IPS-15b (cell line): ENCODE results near the gene SSBP3.
"Not testable (repeated sequence)": the region's sequence is repeated elsewhere in the genome, so short reads cannot be mapped to it uniquely, and the experiment has no call there.

Source experiments
- H3K27me3 ChIP-seq: one replicate; pipeline ENCODE4 v1.6.1; 2013; ENCODE audit warnings: low read length; ENCODE audit not compliant: control insufficient read depth, insufficient read depth
- H3K36me3 ChIP-seq: one replicate; pipeline ENCODE4 v1.6.1; 2013; ENCODE audit warnings: low read length; ENCODE audit not compliant: control insufficient read depth, insufficient read depth
- H3K4me1 ChIP-seq: one replicate; pipeline ENCODE4 v1.6.1; 2013; ENCODE audit warnings: mild to moderate bottlenecking, low read length; ENCODE audit not compliant: control insufficient read depth, insufficient read depth
- H3K4me3 ChIP-seq: one replicate; pipeline ENCODE4 v1.5.1; 2013; ENCODE audit warnings: low read depth, low read length
- H3K9ac ChIP-seq: one replicate; pipeline ENCODE4 v1.6.1; 2013; ENCODE audit warnings: low read depth, mild to moderate bottlenecking, low read length
- H3K9me3 ChIP-seq: one replicate; pipeline ENCODE4 v1.6.1; 2013; ENCODE audit warnings: mild to moderate bottlenecking, low read length; ENCODE audit not compliant: control insufficient read depth, insufficient read depth

Gene SSBP3

DNA sequence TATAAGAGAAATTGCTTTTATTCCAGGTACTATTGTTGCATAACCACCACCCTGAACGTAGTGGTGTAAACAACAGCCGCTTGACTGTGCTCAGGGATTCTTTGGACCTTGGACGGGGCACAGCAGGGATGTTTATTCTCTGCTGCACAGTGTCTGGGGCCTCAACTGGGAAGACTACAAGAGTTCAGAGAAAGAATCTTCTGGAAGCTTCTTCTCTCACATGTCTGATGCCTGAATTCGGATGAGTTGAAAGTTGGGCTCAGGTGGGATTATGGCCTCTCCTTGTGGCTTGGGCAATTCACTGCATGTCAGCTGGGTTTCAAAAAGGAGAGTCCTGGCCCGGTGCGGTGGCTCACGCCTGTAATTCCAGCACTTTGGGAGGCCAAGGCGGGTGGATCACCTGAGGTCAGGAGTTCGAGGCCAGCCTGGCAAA is 19.0 kb upstream of the SSBP3 start:
- Histone ChIP-seq H3K9ac (no peak overlapping the region), H3K4me3 (no peak overlapping the region), H3K4me1 (no peaks in the 10 kb centered on the region), H3K9me3 (no peaks in the 10 kb centered on the region), H3K36me3 (no peaks in the 10 kb centered on the region), H3K27me3 (no peaks in the 10 kb centered on the region)

DNA sequence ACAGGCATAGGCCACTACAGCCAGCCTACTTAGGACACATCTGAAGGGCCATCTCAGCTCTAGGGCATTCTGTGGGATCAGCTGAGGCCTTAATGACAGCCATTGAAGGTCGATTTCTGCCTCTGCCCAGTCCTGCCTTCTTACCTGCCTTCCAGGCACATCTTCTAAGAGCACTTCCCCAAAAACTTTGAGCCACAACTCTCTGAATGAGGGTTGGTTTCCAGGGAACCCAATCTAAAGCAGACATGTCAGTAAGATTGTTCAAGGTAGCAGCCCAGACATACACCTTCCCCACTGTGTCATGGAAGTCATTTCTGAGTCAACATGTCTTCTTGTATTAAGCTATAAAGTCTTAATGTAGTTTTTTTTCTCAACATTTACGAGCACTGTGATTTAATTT is 18.2 kb upstream of the SSBP3 start:
- Histone ChIP-seq H3K9me3 (no peaks in the 10 kb centered on the region), H3K4me3 (no peak overlapping the region), H3K4me1 (no peaks in the 10 kb centered on the region), H3K9ac (no peak overlapping the region), H3K36me3 (no peaks in the 10 kb centered on the region), H3K27me3 (no peaks in the 10 kb centered on the region)

DNA sequence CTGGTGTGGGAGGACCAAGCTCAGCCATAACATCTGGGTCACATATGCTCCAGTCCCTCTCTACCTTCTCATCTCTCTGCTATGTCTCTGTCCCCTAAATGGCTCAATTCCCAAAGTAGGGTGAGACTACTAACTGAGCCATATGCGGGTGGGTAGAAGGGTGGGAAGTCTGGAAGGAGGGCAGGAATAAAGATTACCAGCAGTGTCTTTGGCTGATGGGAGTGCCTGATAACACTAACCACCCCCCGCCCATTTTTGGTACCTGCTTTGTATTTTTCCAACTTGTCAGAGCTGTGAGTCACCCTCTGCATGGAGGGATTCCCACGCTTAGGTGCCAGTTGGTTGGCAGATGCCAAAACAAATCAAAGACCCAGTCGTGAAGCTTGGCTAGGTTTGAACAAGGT is 14.9 kb upstream of the SSBP3 start:
- H3K36me3 ChIP-seq: no peaks in the 10 kb centered on the region
- no peaks in the 10 kb centered on the region for H3K9me3 ChIP-seq
- H3K27me3 ChIP-seq: no peaks in the 10 kb centered on the region
- no peaks in the 10 kb centered on the region for H3K4me1 ChIP-seq
- no peak overlapping the region for H3K4me3 ChIP-seq
- H3K9ac ChIP-seq: no peak overlapping the region

DNA sequence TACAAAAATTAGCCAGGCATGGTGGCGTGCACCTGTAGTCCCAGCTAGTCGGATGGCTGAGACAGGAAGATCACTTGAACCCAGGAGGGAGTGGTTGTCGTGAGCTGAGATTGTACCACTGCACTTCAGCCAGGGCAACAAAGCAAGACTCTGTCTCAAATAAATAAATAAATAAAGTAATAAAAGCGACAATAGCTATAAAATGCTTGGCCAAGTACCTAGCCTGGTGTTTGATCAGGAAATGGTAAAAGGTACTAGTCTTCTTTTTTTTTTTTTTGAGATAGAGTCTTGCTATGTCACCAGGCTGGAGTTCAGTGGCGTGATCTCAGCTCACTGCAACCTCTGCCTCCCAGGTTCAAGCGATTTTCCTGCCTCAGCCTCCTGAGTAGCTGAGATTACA is 12.4 kb upstream of the SSBP3 start:
- not testable (repeated sequence) for H3K27me3 ChIP-seq, H3K9ac ChIP-seq, H3K36me3 ChIP-seq, H3K4me3 ChIP-seq, H3K4me1 ChIP-seq, H3K9me3 ChIP-seq

DNA sequence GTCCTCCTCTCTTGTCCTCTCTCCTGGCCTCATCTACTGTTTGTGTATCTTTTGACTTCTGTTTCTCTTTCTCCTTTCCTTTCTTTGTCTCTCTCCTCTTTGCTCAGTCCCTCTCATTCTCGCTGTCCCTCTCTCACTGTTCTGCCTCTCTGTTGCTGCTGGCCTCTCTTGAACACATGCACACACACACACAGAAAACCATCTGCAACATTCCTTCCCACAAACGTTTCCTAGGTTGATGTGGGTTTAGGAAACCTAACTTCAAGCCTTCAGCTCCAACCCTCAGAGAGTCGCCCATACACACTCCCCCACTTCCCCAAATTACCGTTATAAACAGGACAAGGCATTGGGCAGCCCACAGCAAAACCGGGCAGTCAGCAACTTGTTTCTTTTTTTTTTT is 10.9 kb upstream of the SSBP3 start:
- H3K36me3 ChIP-seq: no peaks in the 10 kb centered on the region
- H3K9me3 ChIP-seq: no peaks in the 10 kb centered on the region
- H3K4me3 ChIP-seq: no peak overlapping the region
- peaks cover 4% of the 10 kb centered on the region for H3K27me3 ChIP-seq
- no peaks in the 10 kb centered on the region for H3K4me1 ChIP-seq
- no peak overlapping the region for H3K9ac ChIP-seq

DNA sequence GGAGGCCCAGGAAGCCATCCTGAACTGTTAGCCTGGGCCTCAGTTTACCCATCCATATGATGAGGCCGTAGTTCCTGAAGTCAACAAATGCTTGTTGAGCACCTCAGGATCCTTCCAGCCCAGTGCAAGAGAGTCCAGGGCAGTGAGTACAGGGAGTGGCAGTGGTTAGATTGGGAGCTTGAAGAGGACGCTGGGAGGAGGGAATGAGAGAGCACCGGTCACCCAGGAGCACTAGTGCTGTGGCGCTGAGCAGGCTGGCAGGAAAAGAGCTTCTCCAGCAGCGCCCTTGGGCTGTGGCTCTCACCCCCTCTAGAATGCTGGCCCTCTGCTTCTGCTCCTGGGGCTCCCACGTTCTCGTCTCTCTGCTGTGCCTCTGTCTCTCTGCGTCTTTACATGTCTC is 10.2 kb upstream of the SSBP3 start:
- peaks cover 3% of the 10 kb centered on the region for H3K4me1 ChIP-seq
- H3K9me3 ChIP-seq: no peaks in the 10 kb centered on the region
- H3K4me3 ChIP-seq: no peak overlapping the region
- no peaks in the 10 kb centered on the region for H3K36me3 ChIP-seq
- H3K9ac ChIP-seq: no peak overlapping the region
- peaks cover 4% of the 10 kb centered on the region for H3K27me3 ChIP-seq

DNA sequence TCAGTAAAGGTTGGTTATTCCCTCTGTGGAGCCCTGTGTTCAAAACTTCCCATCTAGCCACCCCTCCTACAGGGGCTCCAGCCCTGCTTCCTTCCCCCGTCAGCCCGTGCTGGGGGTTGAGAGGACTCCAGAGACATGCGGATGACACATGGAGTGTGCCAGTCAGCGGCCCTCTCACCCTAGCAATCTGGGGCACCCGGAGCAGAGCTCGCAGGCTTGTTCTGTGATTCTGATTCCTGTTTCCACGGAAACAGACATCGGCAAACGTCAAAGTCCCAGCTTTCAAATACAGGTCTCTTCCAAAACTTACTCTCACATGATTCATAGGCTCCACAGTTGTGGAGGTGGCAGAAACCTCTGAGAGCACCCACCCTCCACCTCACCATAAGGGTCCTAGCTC is 9.8 kb upstream of the SSBP3 start:
- Histone ChIP-seq H3K27me3 (peaks cover 4% of the 10 kb centered on the region), H3K4me3 (no peak overlapping the region), H3K4me1 (peaks cover 3% of the 10 kb centered on the region), H3K9me3 (no peaks in the 10 kb centered on the region), H3K9ac (no peak overlapping the region), H3K36me3 (no peaks in the 10 kb centered on the region)

DNA sequence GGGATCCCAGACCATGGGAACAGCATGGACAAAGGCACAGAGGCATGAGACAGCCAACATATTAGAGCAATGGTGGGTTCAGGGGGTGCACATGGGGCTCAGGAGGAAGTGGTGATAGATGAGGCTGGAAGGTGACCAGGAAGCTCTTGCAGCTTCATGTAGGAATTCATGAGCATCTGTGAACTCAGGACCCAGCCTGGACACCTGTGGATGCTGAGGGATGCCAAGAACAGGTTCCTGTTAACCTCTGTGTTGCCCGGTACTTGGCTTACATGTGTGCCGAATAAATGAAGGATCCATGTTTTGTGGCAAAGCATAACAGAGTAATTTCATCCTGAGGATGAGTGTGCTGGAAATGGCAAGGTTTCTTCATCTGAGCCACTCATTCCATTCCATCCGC is 9.3 kb upstream of the SSBP3 start:
- H3K36me3 ChIP-seq: no peaks in the 10 kb centered on the region
- peaks cover 3% of the 10 kb centered on the region for H3K4me1 ChIP-seq
- no peak overlapping the region for H3K9ac ChIP-seq
- H3K9me3 ChIP-seq: no peaks in the 10 kb centered on the region
- H3K27me3 ChIP-seq: peaks cover 4% of the 10 kb centered on the region
- no peak overlapping the region for H3K4me3 ChIP-seq

DNA sequence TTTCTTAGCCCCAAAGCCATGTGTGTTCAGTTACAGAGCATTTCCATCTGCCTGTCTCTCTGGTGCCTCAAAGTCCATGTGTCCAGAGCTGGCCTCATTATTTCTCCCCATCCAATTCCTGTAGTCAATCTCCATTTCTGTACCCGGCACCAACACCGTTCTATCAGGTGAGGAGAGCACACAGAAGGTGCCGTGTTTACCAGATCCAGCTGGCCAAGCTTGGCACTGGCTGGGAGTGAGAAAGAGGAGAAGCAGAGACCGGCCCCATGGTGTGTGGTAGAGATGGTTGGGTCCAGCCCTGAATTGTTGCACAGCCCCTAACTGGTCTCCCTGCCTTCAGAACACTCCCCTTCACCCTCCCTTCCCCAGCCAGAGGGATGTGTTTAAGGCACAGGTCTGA is 7.5 kb upstream of the SSBP3 start:
- Histone ChIP-seq H3K4me3 (no peak overlapping the region), H3K9ac (no peak overlapping the region), H3K36me3 (no peaks in the 10 kb centered on the region), H3K4me1 (peaks cover 17% of the 10 kb centered on the region), H3K27me3 (peaks cover 4% of the 10 kb centered on the region), H3K9me3 (no peaks in the 10 kb centered on the region)

DNA sequence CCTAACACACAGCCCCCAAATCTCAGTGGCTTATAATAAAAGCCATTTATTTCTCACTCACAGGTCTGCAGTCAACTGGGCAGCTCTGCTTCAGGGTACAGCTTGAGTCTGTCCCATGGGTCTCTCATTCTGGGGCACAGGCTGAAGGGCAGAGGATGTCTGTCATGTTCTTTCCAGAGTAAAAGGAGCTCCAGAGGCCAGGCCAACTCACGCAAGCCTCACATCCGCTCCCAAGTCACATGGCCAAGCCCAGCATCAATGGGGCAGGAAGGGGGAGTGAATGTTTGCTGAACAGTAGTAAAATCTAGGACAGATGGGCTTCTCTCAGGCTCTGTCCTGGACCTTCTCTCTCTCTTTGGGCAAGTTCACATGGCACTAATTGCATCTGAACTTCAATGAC is 7.1 kb upstream of the SSBP3 start:
- peaks cover 4% of the 10 kb centered on the region for H3K27me3 ChIP-seq
- no peak overlapping the region for H3K4me3 ChIP-seq

DNA sequence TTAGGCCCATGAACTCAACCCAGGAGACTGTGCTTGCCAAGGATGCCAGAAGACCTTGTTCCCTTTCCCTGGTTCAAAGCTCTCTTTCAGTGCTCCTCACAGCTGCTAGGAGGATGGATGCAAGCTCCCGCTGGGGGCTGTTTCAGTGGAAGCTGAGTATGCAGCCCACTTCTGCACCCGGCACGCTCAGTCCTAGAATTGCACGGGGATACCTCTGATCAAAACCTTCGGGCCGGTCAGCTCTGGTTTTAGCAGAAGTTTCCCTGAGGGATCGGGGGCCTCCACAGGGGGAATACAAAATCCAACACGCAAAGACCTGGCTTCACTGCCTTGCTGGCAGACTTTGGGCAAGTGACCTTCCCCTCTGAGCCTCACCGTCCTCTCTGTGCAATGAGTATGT is 4.2 kb upstream of the SSBP3 start:
- Histone ChIP-seq H3K4me3 (no peak overlapping the region), H3K4me1 (peaks cover 28% of the 10 kb centered on the region), H3K9me3 (no peaks in the 10 kb centered on the region), H3K27me3 (peaks cover 3% of the 10 kb centered on the region), H3K36me3 (no peaks in the 10 kb centered on the region), H3K9ac (no peak overlapping the region)

More for the DNA sequence above, 7.1 kb upstream of the SSBP3 start:
- Histone ChIP-seq H3K36me3 (no peaks in the 10 kb centered on the region), H3K9ac (no peak overlapping the region), H3K4me1 (peaks cover 21% of the 10 kb centered on the region), H3K9me3 (no peaks in the 10 kb centered on the region)

DNA sequence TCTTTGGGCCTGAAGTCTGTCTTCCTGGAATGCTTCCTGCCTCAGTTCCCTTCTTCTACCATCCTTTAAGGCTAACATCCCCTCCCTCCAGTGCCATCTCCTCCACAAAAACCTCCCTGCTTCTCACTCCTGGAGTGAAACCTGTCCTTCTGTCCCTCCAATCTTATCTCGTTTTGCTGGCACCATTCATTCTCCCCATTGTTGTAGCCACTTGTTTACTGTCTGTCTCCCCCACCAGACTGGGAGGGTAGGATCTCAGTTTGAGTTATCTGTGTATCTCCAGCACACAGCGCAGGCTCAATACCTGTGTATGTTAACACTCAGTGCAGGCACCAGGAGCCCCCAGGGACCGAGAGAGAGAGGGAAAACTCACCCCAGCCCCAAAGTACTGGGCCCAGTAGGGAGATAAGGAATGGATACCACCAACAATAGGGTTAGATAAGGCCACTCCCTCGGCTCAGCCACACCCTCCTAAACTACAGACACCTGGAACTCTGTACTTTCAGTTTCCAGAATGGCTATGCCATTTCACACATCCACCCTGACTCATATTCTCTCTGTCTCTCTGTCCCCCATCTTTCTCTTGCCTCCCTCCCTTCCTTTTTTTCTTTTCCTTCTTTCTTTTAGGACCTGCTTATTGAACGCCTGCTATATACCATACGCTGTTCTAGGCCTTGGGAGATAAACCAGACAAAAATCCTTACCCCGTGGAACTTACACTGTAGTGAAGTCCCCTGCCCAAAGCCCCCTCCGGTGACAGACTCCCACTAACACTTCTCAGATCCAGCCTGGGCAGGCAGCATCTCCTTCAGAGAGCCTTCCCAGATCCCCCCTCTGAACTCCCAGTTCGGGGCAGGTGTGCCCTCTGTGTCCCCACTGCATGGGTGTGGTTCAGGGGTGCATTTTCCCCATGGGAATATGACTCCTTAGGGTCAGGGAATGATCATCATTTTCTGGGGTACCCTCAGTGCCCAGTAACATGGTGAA is 3.3 kb upstream of the SSBP3 start:
- H3K4me1 ChIP-seq: peaks cover 28% of the 10 kb centered on the region
- H3K36me3 ChIP-seq: no peaks in the 10 kb centered on the region
- no peak overlapping the region for H3K4me3 ChIP-seq

More for the DNA sequence above, 3.3 kb upstream of the SSBP3 start:
- no peaks in the 10 kb centered on the region for H3K27me3 ChIP-seq
- H3K9me3 ChIP-seq: no peaks in the 10 kb centered on the region
- H3K9ac ChIP-seq: no peak overlapping the region
